Thyroid gland (tissue), 4 donors: ENCODE measurements around the gene UPP1.

ENCODE experiments used
- CTCF ChIP-seq, 6 experiments: fragments of 200-600 bp in 3 of 6; fragments of 450-650 bp in 3 of 6; sonication (generic) in 3 of 6; IDR thresholded peaks; one replicate each; pipeline ENCODE4 v1.5.1; 2016 to 2019; ENCODE audit warnings: antibody characterized with exemption in 6 of 6, mild to moderate bottlenecking in 2 of 6, inconsistent platforms in 1 of 6, moderate library complexity in 1 of 6
- POLR2A ChIP-seq, 2 donors: fragments of 450-650 bp; IDR thresholded peaks; one replicate each; pipeline ENCODE4 v1.6.1; 2017; ENCODE audit warnings: antibody characterized with exemption in 2 of 2, mild to moderate bottlenecking in 2 of 2, moderate library complexity in 1 of 2

- TF ChIP-seq POLR2A (IDR thresholded peaks at IDR 0.05) = no peak
- TF ChIP-seq CTCF (IDR thresholded peaks at IDR 0.05) = no peak
Observed at GRCh38 chr7:48052748-48053147, 36.3 kb upstream of the UPP1 start.
